MM.1S (cell line): Measurements from ENCODE around the gene CCDC146.
A peak's percentile ranks its signal among the peaks of the same experiment; 100 is the strongest.
"Not testable (repeated sequence)": the region's sequence is repeated elsewhere in the genome, so short reads cannot be mapped to it uniquely, and the experiment has no call there.

Experiments
- DNase-seq: peaks from one replicate; pipeline ENCODE4 v3.0.0-alpha.2; 2015
- H2AFZ ChIP-seq: fragments of 300-600 bp; sonication (generic); 2 replicates; pipeline ENCODE4 v1.6.0; 2016; ENCODE audit warnings: antibody characterized with exemption, low read length
- H3F3A ChIP-seq: fragments of 300-600 bp; sonication (generic); 2 replicates; pipeline ENCODE4 v1.6.1; 2016; ENCODE audit warnings: mild to moderate bottlenecking, antibody characterized with exemption, low read length, moderate library complexity, mixed read lengths; ENCODE audit not compliant: insufficient read depth
- H3K27ac ChIP-seq: fragments of 300-600 bp; sonication (generic); 2 replicates; pipeline ENCODE4 v1.5.1; 2016; ENCODE audit warnings: mild to moderate bottlenecking, low read length
- H3K27me3 ChIP-seq: fragments of 300-600 bp; sonication (generic); replicated peaks from 2 replicates; pipeline ENCODE4 v1.6.0; 2016; ENCODE audit warnings: low read length; ENCODE audit not compliant: insufficient read depth
- H3K36me3 ChIP-seq: fragments of 300-600 bp; sonication (generic); replicated peaks from 2 replicates; pipeline ENCODE4 v1.6.1; 2016; ENCODE audit warnings: mild to moderate bottlenecking, low read length, mixed read lengths; ENCODE audit not compliant: insufficient read depth
- H3K4me1 ChIP-seq: fragments of 300-600 bp; sonication (generic); 2 replicates; pipeline ENCODE4 v1.6.1; 2016; ENCODE audit warnings: low read length, mixed read lengths
- H3K4me2 ChIP-seq: fragments of 300-600 bp; sonication (generic); 2 replicates; pipeline ENCODE4 v1.6.0; 2016; ENCODE audit warnings: low read depth, low read length
- H3K4me3 ChIP-seq: fragments of 300-600 bp; sonication (generic); 2 replicates; pipeline ENCODE4 v1.5.1; 2016; ENCODE audit warnings: low read length, mixed read lengths
- H3K79me2 ChIP-seq: fragments of 300-600 bp; sonication (generic); 2 replicates; pipeline ENCODE4 v1.6.1; 2016; ENCODE audit warnings: mixed run types, low read length, mixed read lengths
- H3K9ac ChIP-seq: fragments of 300-600 bp; sonication (generic); 2 replicates; pipeline ENCODE4 v1.6.1; 2016; ENCODE audit warnings: low read length, mixed read lengths
- H3K9me2 ChIP-seq: fragments of 300-600 bp; sonication (generic); replicated peaks from 2 replicates; pipeline ENCODE4 v1.6.1; 2016; ENCODE audit warnings: mild to moderate bottlenecking, low read length, mixed read lengths; ENCODE audit not compliant: insufficient read depth
- H3K9me3 ChIP-seq: fragments of 300-600 bp; sonication (generic); replicated peaks from 2 replicates; pipeline ENCODE4 v1.6.1; 2016; ENCODE audit warnings: mild to moderate bottlenecking, low read length, mixed read lengths; ENCODE audit not compliant: insufficient read depth
- H4K20me1 ChIP-seq: fragments of 300-600 bp; sonication (generic); 2 replicates; pipeline ENCODE4 v1.6.1; 2016; ENCODE audit warnings: mild to moderate bottlenecking, low read length, moderate library complexity, mixed read lengths; ENCODE audit not compliant: insufficient read depth
- CTCF ChIP-seq: fragments of 300-600 bp; sonication (generic); IDR thresholded peaks from 2 replicates; pipeline ENCODE4 v1.5.1; 2016; ENCODE audit warnings: antibody characterized with exemption, low read length, mixed read lengths
- EZH2 ChIP-seq: fragments of 300-600 bp; sonication (generic); optimal IDR thresholded peaks from 2 replicates; pipeline ENCODE3; 2017; ENCODE audit warnings: low read depth, mild to moderate bottlenecking, antibody characterized with exemption, low read length, mixed read lengths
- EZH2phosphoT487 ChIP-seq: fragments of 300-600 bp; sonication (generic); IDR thresholded peaks from 2 replicates; pipeline ENCODE4 v1.6.1; 2018; ENCODE audit warnings: antibody characterized with exemption, low read length

CCDC146 gene

DNA sequence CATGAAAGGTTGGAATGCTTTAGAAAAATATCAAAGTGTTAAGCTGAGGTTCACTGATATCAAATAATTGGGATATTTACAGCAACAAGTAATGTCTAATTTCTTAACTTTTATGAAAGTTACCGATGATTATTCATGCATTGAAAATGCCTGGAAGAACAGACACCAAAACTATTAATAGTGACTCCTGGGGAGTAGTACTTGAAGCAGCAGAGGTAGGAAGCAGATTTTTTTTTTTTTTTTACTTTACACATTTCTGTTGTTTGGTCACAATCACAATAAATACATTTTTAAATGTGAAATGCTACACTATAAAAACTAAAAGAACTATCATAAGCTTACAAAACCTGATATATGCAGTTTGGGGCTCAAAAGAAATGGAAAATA is 147.7 kb downstream of the CCDC146 start:
- no peak for TF ChIP-seq EZH2
- TF ChIP-seq EZH2phosphoT487, result no peak
- TF ChIP-seq CTCF, result no peak
- Histone ChIP-seq H3K4me3 (peak overlapping the region; percentile 27; the same call in 1 of the 2 replicates), H3K9me3 (no peaks in the 10 kb centered on the region), H3K27ac (peak overlapping the region; percentile 91), H3K79me2 (no peaks in the 10 kb centered on the region), H3K27me3 (no peaks in the 10 kb centered on the region), H3K36me3 (no peaks in the 10 kb centered on the region), H3K9me2 (no peaks in the 10 kb centered on the region), H3K4me1 (peaks cover 51% of the 10 kb centered on the region), H3F3A (peaks cover 20% of the 10 kb centered on the region), H3K4me2 (peak overlapping the region; percentile 89), H2AFZ (peak overlapping the region; percentile 43), H4K20me1 (no peaks in the 10 kb centered on the region), H3K9ac (peak overlapping the region; percentile 47; the same call in 1 of the 2 replicates)
- no peak for DNase-seq

- Histone ChIP-seq H4K20me1 (no peaks in the 10 kb centered on the region), H3K79me2 (no peaks in the 10 kb centered on the region), H3K4me1 (peaks cover 36% of the 10 kb centered on the region), H3K4me3 (no peak overlapping the region), H3K9ac (no peak overlapping the region), H3K36me3 (no peaks in the 10 kb centered on the region), H2AFZ (no peak overlapping the region), H3K27ac (no peak overlapping the region), H3K4me2 (no peak overlapping the region), H3K9me2 (no peaks in the 10 kb centered on the region), H3K9me3 (no peaks in the 10 kb centered on the region), H3F3A (peaks cover 20% of the 10 kb centered on the region), H3K27me3 (no peaks in the 10 kb centered on the region)
- TF ChIP-seq CTCF (no peak), EZH2 (no peak), EZH2phosphoT487 (no peak)
- DNase-seq, result no peak
Observed at GRCh38 chr7:77271766-77272165, 149.4 kb downstream of the CCDC146 start.

GRCh38 chr7:77275663-77276062 is 153.2 kb downstream of the CCDC146 start:
- H3K9me2 ChIP-seq, H4K20me1 ChIP-seq, H2AFZ ChIP-seq, H3K27ac ChIP-seq, H3K36me3 ChIP-seq, H3K4me1 ChIP-seq, H3F3A ChIP-seq, H3K27me3 ChIP-seq, DNase-seq, H3K4me2 ChIP-seq, H3K4me3 ChIP-seq, H3K9ac ChIP-seq, H3K79me2 ChIP-seq, H3K9me3 ChIP-seq: not testable (repeated sequence)

DNA sequence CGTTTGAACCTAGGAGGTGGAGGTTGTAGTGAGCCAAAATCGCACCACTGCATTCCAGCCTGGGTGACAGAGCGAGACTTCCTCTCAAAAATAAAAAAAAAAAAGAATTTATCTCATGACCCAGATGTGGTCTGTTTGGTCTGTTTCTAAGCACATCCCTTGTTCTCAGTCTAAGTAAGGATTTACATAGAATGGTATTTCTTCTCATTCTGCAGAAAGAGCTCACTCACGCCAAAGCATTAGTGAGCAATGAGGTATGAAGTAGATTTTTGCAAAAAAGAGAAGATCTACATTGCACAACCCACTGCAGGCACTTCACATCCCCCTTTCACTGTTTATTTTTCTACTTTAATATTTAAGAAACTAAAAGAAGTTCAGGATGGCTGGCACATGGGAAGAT is 153.7 kb downstream of the CCDC146 start:
- Histone ChIP-seq H2AFZ (no peak overlapping the region), H3K4me2 (no peak overlapping the region), H3K27ac (no peak overlapping the region), H3K36me3 (no peaks in the 10 kb centered on the region), H3K9me2 (no peaks in the 10 kb centered on the region), H3K9me3 (no peaks in the 10 kb centered on the region), H4K20me1 (no peaks in the 10 kb centered on the region), H3K4me3 (no peak overlapping the region), H3K9ac (no peak overlapping the region), H3K4me1 (0 out of 2 replicates have a peak, but pooled peaks cover 3% of the 10 kb centered on the region), H3K79me2 (no peaks in the 10 kb centered on the region), H3F3A (no peaks in the 10 kb centered on the region), H3K27me3 (no peaks in the 10 kb centered on the region)
- TF ChIP-seq CTCF, result no peak
- no peak for TF ChIP-seq EZH2phosphoT487
- DNase-seq, result no peak
